ENCODE results near the gene LUZP1.

GRCh38 chr1:23074012-23074411 lies 94.6 kb downstream of the LUZP1 start:
- TF ChIP-seq ZNF274 (IDR thresholded peaks at IDR 0.05; ENCODE audit: low read depth, low read length) (no peak), YY1 (IDR thresholded peaks at IDR 0.05; ENCODE audit: insufficient read depth, insufficient read length) (no peak), SUZ12 (IDR thresholded peaks at IDR 0.05; ENCODE audit: extremely low read depth, insufficient read depth, insufficient read length) (no peak)
